Measurements from ENCODE around the gene NEMF. TPM values are rescaled to one million over a fixed set of nuclear protein-coding genes. Genes with fewer than 3 reads are reported as not detected.
A peak's percentile ranks its signal among the peaks of the same experiment; 100 is the strongest.
"Not testable (repeated sequence)": the region's sequence is repeated elsewhere in the genome, so short reads cannot be mapped to it uniquely, and the experiment has no call there.

The NEMF gene
- total RNA-seq, 1 donor: 63.9 TPM

DNA sequence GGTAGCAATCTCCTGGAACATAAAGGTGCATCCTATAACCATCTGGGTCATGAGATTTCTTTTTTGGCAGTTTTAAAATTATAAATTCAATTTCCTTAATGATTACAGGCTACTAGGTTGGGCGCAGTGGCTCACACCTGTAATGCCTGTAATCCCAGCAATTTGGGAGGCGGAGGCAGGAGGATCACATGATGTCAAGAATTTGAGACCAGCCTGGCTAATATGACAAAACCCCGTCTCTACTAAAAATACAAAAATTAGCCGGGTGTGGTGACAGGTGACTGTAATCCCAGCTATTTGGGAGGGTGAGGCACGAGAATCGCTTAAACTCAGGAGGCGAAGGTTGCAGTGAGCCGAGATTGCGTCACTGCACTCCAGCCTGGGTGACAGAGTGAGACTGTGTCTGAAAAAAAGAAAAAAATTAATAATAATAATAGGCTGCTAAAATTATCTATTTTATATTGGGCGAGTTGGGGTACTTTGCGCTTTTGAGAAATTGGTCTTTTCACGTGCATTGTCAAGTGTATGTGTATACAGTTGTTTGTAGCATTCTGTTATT is 23.1 kb upstream of the NEMF start:
- no peak overlapping the region for H3K4me3 ChIP-seq (ENCODE audit: low read depth, low read length)
- DNase-seq (ENCODE audit: low read depth): no peak
- TF ChIP-seq, protein P1, sequence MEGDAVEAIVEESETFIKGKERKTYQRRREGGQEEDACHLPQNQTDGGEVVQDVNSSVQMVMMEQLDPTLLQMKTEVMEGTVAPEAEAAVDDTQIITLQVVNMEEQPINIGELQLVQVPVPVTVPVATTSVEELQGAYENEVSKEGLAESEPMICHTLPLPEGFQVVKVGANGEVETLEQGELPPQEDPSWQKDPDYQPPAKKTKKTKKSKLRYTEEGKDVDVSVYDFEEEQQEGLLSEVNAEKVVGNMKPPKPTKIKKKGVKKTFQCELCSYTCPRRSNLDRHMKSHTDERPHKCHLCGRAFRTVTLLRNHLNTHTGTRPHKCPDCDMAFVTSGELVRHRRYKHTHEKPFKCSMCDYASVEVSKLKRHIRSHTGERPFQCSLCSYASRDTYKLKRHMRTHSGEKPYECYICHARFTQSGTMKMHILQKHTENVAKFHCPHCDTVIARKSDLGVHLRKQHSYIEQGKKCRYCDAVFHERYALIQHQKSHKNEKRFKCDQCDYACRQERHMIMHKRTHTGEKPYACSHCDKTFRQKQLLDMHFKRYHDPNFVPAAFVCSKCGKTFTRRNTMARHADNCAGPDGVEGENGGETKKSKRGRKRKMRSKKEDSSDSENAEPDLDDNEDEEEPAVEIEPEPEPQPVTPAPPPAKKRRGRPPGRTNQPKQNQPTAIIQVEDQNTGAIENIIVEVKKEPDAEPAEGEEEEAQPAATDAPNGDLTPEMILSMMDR (IDR thresholded peaks at IDR 0.05; ENCODE audit: insufficient read depth, low read length): no peak

DNA sequence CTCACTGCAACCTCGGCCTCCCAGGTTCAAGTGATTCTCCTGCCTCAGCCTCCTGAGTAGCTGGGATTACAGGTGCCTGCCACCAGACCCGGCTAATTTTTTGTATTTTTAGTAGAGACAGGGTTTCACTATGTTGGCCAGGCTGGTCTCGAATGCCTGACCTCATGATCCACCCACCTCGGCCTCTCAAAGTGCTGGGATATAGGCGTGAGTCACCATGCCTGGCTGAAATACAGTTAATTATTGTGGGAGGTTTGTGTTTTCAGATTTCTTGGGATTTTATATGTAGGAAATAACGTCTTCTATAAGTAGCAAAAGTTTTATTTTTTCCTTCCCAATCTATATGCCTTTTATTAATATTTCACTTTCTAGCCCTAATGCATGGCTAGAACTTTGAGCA is 21.0 kb upstream of the NEMF start:
- DNase-seq (ENCODE audit: low read depth); H3K4me3 ChIP-seq (ENCODE audit: low read depth, low read length): not testable (repeated sequence)

DNA sequence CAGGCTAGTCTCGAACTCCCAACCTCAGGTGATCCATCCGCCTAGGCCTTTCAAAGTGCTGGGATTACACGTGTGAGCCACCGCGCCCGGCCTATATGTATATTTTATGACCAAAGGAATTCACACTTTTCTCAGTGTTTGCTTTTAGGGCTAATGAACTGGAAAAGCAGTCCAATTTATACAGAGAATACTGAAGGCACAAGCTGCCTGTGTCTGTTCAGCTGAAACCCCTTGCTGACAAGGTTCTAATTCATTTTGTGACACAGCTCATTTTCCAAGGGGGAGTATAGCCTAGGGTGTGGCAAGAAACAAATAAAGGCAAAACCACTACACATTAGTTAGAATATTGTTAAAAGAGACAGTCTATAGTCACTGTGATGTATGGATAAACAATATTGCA is 18.3 kb upstream of the NEMF start:
- DNase-seq (ENCODE audit: low read depth): no peak
- H3K4me3 ChIP-seq (ENCODE audit: low read depth, low read length): no peak overlapping the region
- TF ChIP-seq, protein P1 (IDR thresholded peaks at IDR 0.05; ENCODE audit: insufficient read depth, low read length): no peak

DNA sequence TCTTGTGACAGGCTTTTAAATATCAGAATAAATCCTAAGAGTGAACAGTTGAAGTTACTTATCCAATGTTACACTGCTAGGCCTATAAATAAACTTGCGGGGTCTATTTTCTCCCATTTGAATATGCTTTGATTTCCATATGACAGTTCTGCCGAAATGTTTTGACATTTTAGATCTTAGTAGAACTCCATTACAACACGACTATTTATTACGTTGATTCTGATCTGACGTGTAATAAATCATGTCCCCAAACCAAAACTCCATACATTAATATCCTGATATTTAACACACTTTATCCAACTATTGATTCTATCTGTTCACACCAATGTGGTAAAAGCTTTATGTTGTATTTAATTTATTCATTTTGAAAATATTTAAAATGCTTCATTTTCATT is 16.1 kb upstream of the NEMF start:
- DNase-seq (ENCODE audit: low read depth): peak; percentile 16
- H3K4me3 ChIP-seq (ENCODE audit: low read depth, low read length): peak overlapping the region; percentile 62
- TF ChIP-seq, protein P1 (IDR thresholded peaks at IDR 0.05; ENCODE audit: insufficient read depth, low read length): no peak

DNA sequence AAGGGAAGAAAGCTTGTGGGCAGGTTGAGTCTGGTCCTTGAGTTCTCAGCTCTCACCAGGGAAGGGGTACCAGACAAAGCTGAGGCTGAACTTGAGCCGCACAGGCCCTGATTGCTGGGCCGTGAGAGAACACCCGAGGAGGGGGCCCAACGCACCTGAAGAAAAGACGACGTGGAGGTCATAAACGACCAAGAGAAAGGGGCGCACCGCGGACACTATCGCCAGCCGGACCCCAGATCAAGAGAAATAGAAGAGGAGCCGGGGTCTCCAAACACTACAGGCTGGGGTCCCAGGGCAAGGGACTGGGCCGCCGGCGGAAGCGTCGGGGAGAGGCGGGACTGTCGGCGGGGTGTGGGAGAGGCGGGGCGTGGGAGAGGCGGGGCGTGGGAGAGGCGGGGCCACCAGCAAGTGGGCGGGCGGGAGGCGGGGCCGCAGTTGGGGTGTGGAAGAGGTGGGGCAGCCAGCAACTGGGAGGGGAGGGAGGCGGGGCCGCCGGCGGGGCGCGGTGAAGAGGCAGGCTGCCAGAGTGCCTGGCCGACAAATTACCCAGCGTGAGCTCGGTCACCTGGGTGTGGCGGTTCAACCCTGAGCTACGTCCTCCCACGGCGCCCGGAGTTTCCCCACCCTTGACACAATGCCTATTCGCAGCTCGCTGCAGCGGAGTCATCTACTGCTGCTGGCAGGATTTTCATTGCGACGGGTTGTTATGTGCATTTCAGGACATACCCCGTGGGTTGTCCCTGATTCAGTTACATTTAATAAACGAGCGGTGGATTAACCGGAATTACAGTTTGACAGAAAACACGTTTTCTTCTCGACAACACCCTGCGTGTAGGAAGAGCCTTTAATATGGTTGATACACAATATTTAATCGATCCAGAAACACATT is 15.5 kb upstream of the NEMF start:
- TF ChIP-seq, protein P1 (IDR thresholded peaks at IDR 0.05; ENCODE audit: insufficient read depth, low read length): no peak
- peak; percentile 95 for DNase-seq (ENCODE audit: low read depth)
- H3K4me3 ChIP-seq (ENCODE audit: low read depth, low read length): peak overlapping the region; percentile 72

DNA sequence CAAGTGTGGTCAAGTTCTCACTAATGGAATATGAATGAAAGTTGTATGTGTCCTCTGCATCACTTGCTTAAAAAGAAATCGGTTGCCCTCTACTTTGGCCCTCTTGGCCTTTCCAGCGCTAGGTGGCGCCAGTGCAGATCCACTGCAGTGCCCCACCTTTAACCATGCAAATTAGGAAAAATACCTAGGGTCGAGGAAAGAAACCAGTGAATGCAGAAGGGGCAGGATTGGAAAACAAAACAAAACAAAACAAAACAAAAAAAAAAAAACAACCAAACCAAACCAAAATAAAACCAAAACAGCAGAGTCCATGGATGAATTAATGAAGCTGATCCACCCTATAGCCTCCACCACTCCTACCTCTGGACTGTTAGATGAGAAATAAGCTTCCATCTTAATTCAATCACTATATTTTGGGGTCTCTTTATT is 12.9 kb upstream of the NEMF start:
- DNase-seq (ENCODE audit: low read depth): peak; percentile 78
- TF ChIP-seq, protein P1 (IDR thresholded peaks at IDR 0.05; ENCODE audit: insufficient read depth, low read length): peak; percentile 96
- no peak overlapping the region for H3K4me3 ChIP-seq (ENCODE audit: low read depth, low read length)

DNA sequence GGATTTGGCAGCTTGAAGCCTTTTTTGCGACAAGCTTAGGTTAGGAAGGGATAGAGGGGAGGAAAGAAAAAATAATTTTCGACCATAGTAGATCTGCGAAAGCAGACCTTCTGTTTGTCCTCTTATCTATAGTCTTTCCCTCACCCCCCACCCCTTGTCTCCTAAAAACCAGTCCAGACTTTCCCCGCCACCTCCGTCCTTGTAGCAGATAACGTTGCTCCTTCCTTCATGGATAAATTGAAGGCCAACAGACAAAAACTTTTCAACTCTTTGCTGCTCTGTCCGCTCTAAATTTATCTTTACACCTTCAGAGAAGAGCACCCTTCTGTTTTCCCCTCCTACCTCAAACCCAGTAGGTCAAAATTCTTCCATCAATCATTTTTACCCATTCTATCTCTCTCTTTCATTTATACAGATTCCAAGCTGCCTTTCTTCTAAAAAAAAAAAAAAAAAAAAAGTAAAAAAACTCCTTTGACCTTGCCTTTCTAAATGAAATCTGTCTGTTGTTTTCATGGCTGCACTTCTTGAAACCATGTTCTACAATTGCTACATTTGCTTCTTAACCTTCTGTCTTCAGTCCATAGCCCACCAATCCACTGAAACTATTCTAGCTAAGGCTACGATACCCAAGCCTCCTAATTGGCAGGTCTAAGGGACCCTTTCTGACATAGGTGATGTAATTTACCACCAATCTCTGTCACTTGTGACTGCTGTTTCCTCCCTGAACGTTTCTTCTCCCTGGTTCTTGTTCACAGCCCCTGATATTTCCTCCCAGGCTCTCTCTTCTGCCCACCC is 11.1 kb upstream of the NEMF start:
- H3K4me3 ChIP-seq (ENCODE audit: low read depth, low read length): peak overlapping the region; percentile 74
- TF ChIP-seq, protein P1 (IDR thresholded peaks at IDR 0.05; ENCODE audit: insufficient read depth, low read length): no peak
- peak; percentile 26 for DNase-seq (ENCODE audit: low read depth)
